ENCODE results near the gene UNC50. TPM values are rescaled to one million over a fixed set of nuclear protein-coding genes. Genes with fewer than 3 reads are reported as not detected.

The UNC50 gene
- total and polyA plus RNA-seq, 2 donors (not counting 1 experiment from before 2014, with no cell fraction given) = 27.2 to 38.8 TPM

GRCh38 chr2:98565941-98566340, 42.4 kb upstream of the UNC50 start:
- Mint-ChIP-seq H3K4me1 (no peaks in the 10 kb centered on the region), H3K4me3 (no peak overlapping the region), H3K9me3 (ENCODE audit: insufficient read depth) (no peaks in the 10 kb centered on the region), H3K27ac (no peak overlapping the region), H3K27me3 (no peaks in the 10 kb centered on the region)
- H3K27ac ChIP-seq (ENCODE audit: low read length in 2 of 2) = no peak overlapping the region
- DNase-seq = no peak
- H3K9ac ChIP-seq (ENCODE audit: low read length) = no peak overlapping the region
- H3K4me3 ChIP-seq (ENCODE audit: control extremely low read depth in 1 of 5, extremely low read depth in 1 of 5, insufficient read depth in 1 of 5, low read depth in 2 of 5, low read length in 4 of 5) = no peak overlapping the region
- H4K20me1 ChIP-seq (ENCODE audit: control insufficient read depth, insufficient read depth, low read length, poor library complexity, severe bottlenecking) = no peaks in the 10 kb centered on the region
- POLR2A ChIA-PET = no interaction called here
- H2AFZ ChIP-seq (ENCODE audit: insufficient read depth, low read depth, low read length, poor library complexity, severe bottlenecking) = no peak overlapping the region
- H3K4me2 ChIP-seq (replicated peaks; ENCODE audit: low read depth, low read length, poor library complexity, severe bottlenecking) = no peak overlapping the region
- CTCF ChIA-PET = no interaction called here
- TF ChIP-seq CTCF (IDR thresholded peaks at IDR 0.05) (no peak), EZH2 (IDR thresholded peaks at IDR 0.05; ENCODE audit: borderline replicate concordance, insufficient read depth, low read depth, low read length, poor library complexity, severe bottlenecking) (no peak)
- H3K79me2 ChIP-seq (ENCODE audit: control insufficient read depth, insufficient read depth, low read length) = no peaks in the 10 kb centered on the region
- no peaks in the 10 kb centered on the region for H3K27me3 ChIP-seq (replicated peaks in 1 of 4; ENCODE audit: control extremely low read depth in 1 of 4, control insufficient read depth in 3 of 4, insufficient read depth in 4 of 4, low read length in 3 of 4)
- no peaks in the 10 kb centered on the region for H3K9me3 ChIP-seq (ENCODE audit: control extremely low read depth in 1 of 3, control insufficient read depth in 2 of 3, insufficient read depth in 1 of 3, low read length in 2 of 3)
- H3K4me1 ChIP-seq (ENCODE audit: control insufficient read depth in 2 of 2, insufficient read depth in 2 of 2, low read length in 2 of 2) = no peaks in the 10 kb centered on the region
- peaks cover 13 to 19% of the 10 kb centered on the region in 2 experiments for H3K36me3 ChIP-seq (replicated peaks in 1 of 2; ENCODE audit: control extremely low read depth in 1 of 2, control insufficient read depth in 1 of 2, extremely low read depth in 1 of 2, insufficient read depth in 2 of 2, low read length in 1 of 2)
- WGBS (ENCODE audit: insufficient coverage) = 97% methylated on average over 19 of the region's 19 CpGs
- intact Hi-C loops (cut with micrococcal nuclease) = loop anchor here (5.0 kb wide), 1 partner anchor 271 kb away; no protein-coding TSS in a partner anchor
- ATAC-seq (ENCODE audit: low read depth) = no peak

- Histone ChIP-seq H3K79me2 (ENCODE audit: control insufficient read depth, insufficient read depth, low read length) (no peaks in the 10 kb centered on the region), H3K4me1 (ENCODE audit: control insufficient read depth in 2 of 2, insufficient read depth in 2 of 2, low read length in 2 of 2) (no peaks in the 10 kb centered on the region), H3K36me3 (replicated peaks in 1 of 2; ENCODE audit: control extremely low read depth in 1 of 2, control insufficient read depth in 1 of 2, extremely low read depth in 1 of 2, insufficient read depth in 2 of 2, low read length in 1 of 2) (peaks cover 15 to 24% of the 10 kb centered on the region in 2 experiments), H4K20me1 (ENCODE audit: control insufficient read depth, insufficient read depth, low read length, poor library complexity, severe bottlenecking) (no peaks in the 10 kb centered on the region), H3K4me2 (replicated peaks; ENCODE audit: low read depth, low read length, poor library complexity, severe bottlenecking) (no peak overlapping the region), H3K9me3 (ENCODE audit: control extremely low read depth in 1 of 3, control insufficient read depth in 2 of 3, insufficient read depth in 1 of 3, low read length in 2 of 3) (no peaks in the 10 kb centered on the region), H3K9ac (ENCODE audit: low read length) (no peak overlapping the region), H3K27me3 (replicated peaks in 1 of 4; ENCODE audit: control extremely low read depth in 1 of 4, control insufficient read depth in 3 of 4, insufficient read depth in 4 of 4, low read length in 3 of 4) (no peaks in the 10 kb centered on the region), H3K27ac (ENCODE audit: low read length in 2 of 2) (no peak overlapping the region), H2AFZ (ENCODE audit: insufficient read depth, low read depth, low read length, poor library complexity, severe bottlenecking) (no peak overlapping the region), H3K4me3 (ENCODE audit: control extremely low read depth in 1 of 5, extremely low read depth in 1 of 5, insufficient read depth in 1 of 5, low read depth in 2 of 5, low read length in 4 of 5) (no peak overlapping the region)
- DNase-seq (no peak), ATAC-seq (ENCODE audit: low read depth) (no peak)
- no peak for TF ChIP-seq EZH2 (IDR thresholded peaks at IDR 0.05; ENCODE audit: borderline replicate concordance, insufficient read depth, low read depth, low read length, poor library complexity, severe bottlenecking)
- Mint-ChIP-seq H3K9me3 (ENCODE audit: insufficient read depth) (no peaks in the 10 kb centered on the region), H3K4me3 (no peak overlapping the region), H3K27ac (no peak overlapping the region), H3K27me3 (no peaks in the 10 kb centered on the region), H3K4me1 (no peaks in the 10 kb centered on the region)
- CTCF ChIA-PET = interaction anchor here (0.6 to 4.4 kb wide), 14 partner anchors 10 to 548 kb away, joined by 3 to 31 read pairs (median 4); no protein-coding TSS in a partner anchor
- POLR2A ChIA-PET = no interaction called here
- intact Hi-C loops (cut with micrococcal nuclease) = loop anchor here (5.0 kb wide), 1 partner anchor 269 kb away; no protein-coding TSS in a partner anchor
- WGBS (ENCODE audit: insufficient coverage) = 97% methylated on average over 5 of the region's 11 CpGs
Observed at GRCh38 chr2:98568161-98568956, 40.0 kb upstream of the UNC50 start.

Data from B cell (primary cell).